Non-pigmented ciliary epithelial cell (primary cell): ENCODE measurements around the gene RBFOX1.

ENCODE experiments used
- DNase-seq: peaks from one replicate; pipeline ENCODE4 v3.0.0-alpha.2; 2010; ENCODE audit warnings: low read depth

Gene RBFOX1

GRCh38 chr16:7703672-7704071 is 371.0 kb downstream of the RBFOX1 start:
- DNase-seq = no peak

GRCh38 chr16:7705885-7706284 is 373.2 kb downstream of the RBFOX1 start:
- no peak for DNase-seq

- DNase-seq = no peak
Observed at GRCh38 chr16:7709186-7709585, 376.5 kb downstream of the RBFOX1 start.

- no peak for DNase-seq
Observed at GRCh38 chr16:7713244-7713643, 380.6 kb downstream of the RBFOX1 start.

- DNase-seq = no peak
Observed at GRCh38 chr16:7714775-7715174, 382.1 kb downstream of the RBFOX1 start.

GRCh38 chr16:7716660-7717550 is 384.3 kb downstream of the RBFOX1 start:
- DNase-seq = no peak

- no peak for DNase-seq
Observed at GRCh38 chr16:7722761-7723160, 390.1 kb downstream of the RBFOX1 start.

- DNase-seq = no peak
Observed at GRCh38 chr16:7731141-7731540, 398.5 kb downstream of the RBFOX1 start.

GRCh38 chr16:7736138-7736665 is 403.6 kb downstream of the RBFOX1 start:
- no peak for DNase-seq

- no peak for DNase-seq
Observed at GRCh38 chr16:7742626-7743025, 410.0 kb downstream of the RBFOX1 start.

GRCh38 chr16:7744546-7745264 is 412.1 kb downstream of the RBFOX1 start:
- no peak for DNase-seq

- no peak for DNase-seq
Observed at GRCh38 chr16:7745276-7745675, 412.6 kb downstream of the RBFOX1 start.

- no peak for DNase-seq
Observed at GRCh38 chr16:7746941-7747340, 414.3 kb downstream of the RBFOX1 start.

- DNase-seq = no peak
Observed at GRCh38 chr16:7748522-7748921, 415.9 kb downstream of the RBFOX1 start.

GRCh38 chr16:7755347-7755882 is 422.8 kb downstream of the RBFOX1 start:
- DNase-seq = no peak
